ENCODE measurements around the gene ALG14. TPM values are rescaled to one million over a fixed set of nuclear protein-coding genes. Genes with fewer than 3 reads are reported as not detected.

The ALG14 gene
- total RNA-seq, 1 donor from 2014 or later = 5.5 TPM

GRCh38 chr1:95086949-95087533 is 14.3 kb upstream of the ALG14 start:
- Mint-ChIP-seq H3K4me3 (no peak overlapping the region), H3K9me3 (peaks cover 3% of the 10 kb centered on the region), H3K4me1 (peaks cover 11% of the 10 kb centered on the region), H3K27ac (ENCODE audit: unreplicated experiment) (no peak overlapping the region), H3K27me3 (ENCODE audit: low read depth) (no peaks in the 10 kb centered on the region), H3K36me3 (ENCODE audit: low read depth) (no peaks in the 10 kb centered on the region)
- TF ChIP-seq CTCF (conservative IDR thresholded peaks at IDR 0.05) = no peak
- DNase-seq (ENCODE audit: low read depth, low spot score) = no peak

GRCh38 chr1:95085376-95085775 is 12.6 kb upstream of the ALG14 start:
- Mint-ChIP-seq H3K27me3 (ENCODE audit: low read depth) (no peaks in the 10 kb centered on the region), H3K4me3 (no peak overlapping the region), H3K9me3 (no peaks in the 10 kb centered on the region), H3K4me1 (peaks cover 11% of the 10 kb centered on the region), H3K27ac (ENCODE audit: unreplicated experiment) (peak overlapping the region; percentile 8), H3K36me3 (ENCODE audit: low read depth) (no peaks in the 10 kb centered on the region)
- TF ChIP-seq CTCF (conservative IDR thresholded peaks at IDR 0.05) = no peak
- DNase-seq (ENCODE audit: low read depth, low spot score) = no peak

DNA sequence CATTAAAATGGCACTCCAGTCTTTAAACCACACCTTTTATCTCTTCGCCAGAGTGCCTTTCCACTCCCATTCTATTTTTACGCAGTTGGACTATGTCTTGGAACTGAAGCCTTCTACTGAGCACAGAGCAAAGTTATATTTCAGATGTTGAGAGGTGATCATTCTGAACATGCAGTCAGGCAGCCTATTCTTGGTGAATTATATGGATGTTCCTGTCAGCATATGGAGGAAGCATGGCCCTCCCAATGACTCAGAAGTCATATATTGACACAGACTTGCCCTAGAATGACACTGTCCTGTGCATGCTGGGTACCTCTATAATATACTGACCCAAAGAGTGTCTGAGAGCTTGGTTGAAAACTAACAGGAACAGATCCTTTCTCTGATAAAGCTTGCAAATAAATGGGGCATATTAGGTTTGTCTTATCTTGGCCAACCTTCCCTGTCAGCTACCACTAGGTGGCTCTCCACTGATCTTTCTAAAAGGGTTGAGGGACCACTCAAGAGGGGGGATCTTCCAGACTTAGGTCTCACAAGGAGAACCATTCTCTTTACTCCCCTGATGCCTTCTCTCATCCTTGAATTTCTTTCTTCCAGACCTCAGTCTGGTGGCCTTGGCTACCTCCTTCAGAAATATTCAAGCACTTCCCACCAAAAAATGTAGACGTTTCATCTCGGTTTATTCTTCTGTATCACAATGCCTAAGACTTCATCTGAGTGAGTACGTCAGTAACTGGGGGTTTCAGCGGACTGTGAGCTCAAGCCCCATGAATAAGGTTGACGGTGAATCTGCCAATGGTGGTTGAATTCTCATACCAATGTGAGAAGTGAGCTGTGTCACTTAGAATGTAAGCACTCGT is 11.8 kb upstream of the ALG14 start:
- Mint-ChIP-seq H3K36me3 (ENCODE audit: low read depth) (no peaks in the 10 kb centered on the region), H3K27me3 (ENCODE audit: low read depth) (no peaks in the 10 kb centered on the region), H3K9me3 (no peaks in the 10 kb centered on the region), H3K4me1 (peaks cover 11% of the 10 kb centered on the region), H3K4me3 (no peak overlapping the region), H3K27ac (ENCODE audit: unreplicated experiment) (no peak overlapping the region)
- peak; percentile 67 for TF ChIP-seq CTCF (conservative IDR thresholded peaks at IDR 0.05)
- DNase-seq (ENCODE audit: low read depth, low spot score) = peak; percentile 3

DNA sequence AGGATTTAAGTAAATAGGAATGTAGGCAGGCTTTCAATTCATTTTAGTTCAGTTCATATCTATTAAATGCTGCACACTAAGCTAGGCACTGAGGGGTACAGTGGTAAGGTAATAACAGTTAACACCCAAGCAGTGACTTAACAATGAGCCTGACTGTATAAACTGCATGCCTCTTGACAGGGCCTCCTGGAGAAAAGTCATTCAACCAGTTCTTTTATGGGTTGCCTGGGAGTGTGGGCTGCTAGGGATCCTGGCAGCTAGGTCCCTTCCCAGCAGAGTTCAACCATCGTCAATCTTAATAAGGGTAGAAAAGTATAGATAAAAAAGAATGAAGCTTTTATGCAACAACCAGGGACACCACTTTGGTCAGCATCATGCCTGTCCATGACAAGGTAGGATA is 8.1 kb upstream of the ALG14 start:
- no peak for DNase-seq (ENCODE audit: low read depth, low spot score)
- no peak overlapping the region for H3K4me3 Mint-ChIP-seq
- no peaks in the 10 kb centered on the region for H3K9me3 Mint-ChIP-seq
- no peak overlapping the region for H3K27ac Mint-ChIP-seq (ENCODE audit: unreplicated experiment)
- H3K36me3 Mint-ChIP-seq (ENCODE audit: low read depth) = no peaks in the 10 kb centered on the region
- no peaks in the 10 kb centered on the region for H3K27me3 Mint-ChIP-seq (ENCODE audit: low read depth)
- TF ChIP-seq CTCF (conservative IDR thresholded peaks at IDR 0.05) = no peak
- no peaks in the 10 kb centered on the region for H3K4me1 Mint-ChIP-seq

DNA sequence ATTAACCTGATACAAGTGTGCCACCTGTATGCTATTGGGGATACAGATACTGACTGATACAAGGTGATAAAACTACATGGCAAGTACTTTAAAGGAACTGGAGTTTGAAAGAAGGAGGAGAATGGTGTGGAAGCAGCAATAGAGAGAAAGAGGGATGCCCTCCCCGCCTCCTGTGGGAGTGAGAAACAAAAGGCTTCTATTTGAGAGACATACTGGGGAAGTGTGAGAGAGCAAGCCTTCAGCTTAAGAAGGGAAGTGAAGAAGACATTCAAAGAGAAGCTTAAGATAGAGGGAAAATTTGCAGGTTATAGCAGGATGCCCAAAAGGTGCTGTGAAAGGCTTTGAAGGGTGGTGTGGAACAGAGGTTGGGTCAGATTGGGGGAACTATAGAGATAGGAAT is 7.7 kb upstream of the ALG14 start:
- Mint-ChIP-seq H3K4me1 (no peaks in the 10 kb centered on the region), H3K27ac (ENCODE audit: unreplicated experiment) (no peak overlapping the region), H3K4me3 (no peak overlapping the region), H3K9me3 (no peaks in the 10 kb centered on the region), H3K36me3 (ENCODE audit: low read depth) (no peaks in the 10 kb centered on the region), H3K27me3 (ENCODE audit: low read depth) (no peaks in the 10 kb centered on the region)
- no peak for TF ChIP-seq CTCF (conservative IDR thresholded peaks at IDR 0.05)
- DNase-seq (ENCODE audit: low read depth, low spot score) = no peak

Data from neural crest cell (in vitro differentiated cells).